ENCODE measurements around the gene FH.
A peak's percentile ranks its signal among the peaks of the same experiment; 100 is the strongest.

Gene FH

DNA sequence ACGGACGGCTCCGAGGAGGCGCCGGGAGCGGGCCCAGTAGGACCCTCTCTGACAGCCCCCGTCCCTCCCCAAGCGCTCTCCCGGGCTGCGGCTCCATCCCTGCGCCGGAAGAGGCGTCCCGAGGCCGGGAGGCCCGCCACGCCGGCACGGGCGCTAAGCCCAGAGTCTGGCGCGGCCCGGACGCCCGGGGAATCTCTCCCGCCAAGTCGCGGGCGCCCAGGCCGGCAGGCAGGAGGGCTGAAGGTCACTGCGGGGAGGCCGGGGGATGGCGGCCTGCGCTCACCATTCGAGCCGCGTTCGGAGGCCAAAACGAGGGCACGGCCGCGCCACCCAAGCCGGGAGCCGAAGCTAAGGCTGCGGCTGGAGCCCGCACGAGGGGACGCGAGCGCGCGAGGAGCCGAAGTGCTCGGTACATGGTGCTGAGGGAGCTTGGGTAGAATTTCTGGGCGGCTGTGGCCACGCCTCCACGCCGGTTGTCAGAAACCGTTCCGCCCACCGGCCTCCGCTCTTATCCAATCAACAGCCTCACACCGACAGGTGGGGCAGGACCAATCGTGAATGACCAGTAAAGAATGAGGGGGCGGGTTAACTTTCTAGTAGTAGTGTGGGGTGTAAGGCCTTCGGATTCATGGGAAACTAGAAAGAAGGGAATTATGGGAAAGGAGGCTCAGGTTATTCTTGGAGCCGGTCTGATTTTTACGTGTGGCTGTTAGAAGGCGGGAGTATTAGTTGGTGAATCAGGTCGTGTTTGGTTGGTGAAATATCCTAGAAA is at the start of gene FH:
TSS of gene FH (minus strand) at position 448 of the 772 bp plus-strand sequence. CDS start at position 415, 33 bp downstream.
- peak; percentile 96 for DNase-seq (ENCODE audit: low spot score)

DNA sequence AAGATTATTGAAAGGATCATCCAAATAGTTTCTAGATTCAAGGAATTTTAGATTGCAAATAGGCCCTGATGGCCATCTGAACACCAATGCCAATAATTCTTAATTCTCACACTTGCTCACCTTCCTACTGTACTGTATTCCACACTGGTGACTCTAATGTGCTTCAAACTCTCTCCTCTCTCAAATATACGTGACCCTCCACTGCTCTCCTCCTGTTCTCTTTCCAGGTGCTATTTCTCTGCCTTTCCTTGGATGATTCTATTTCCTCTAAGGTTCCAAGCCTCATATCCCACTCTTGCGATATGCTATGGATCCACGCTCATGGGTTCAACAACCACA is 41.3 kb upstream of the FH start:
- DNase-seq (ENCODE audit: low spot score), result no peak

DNA sequence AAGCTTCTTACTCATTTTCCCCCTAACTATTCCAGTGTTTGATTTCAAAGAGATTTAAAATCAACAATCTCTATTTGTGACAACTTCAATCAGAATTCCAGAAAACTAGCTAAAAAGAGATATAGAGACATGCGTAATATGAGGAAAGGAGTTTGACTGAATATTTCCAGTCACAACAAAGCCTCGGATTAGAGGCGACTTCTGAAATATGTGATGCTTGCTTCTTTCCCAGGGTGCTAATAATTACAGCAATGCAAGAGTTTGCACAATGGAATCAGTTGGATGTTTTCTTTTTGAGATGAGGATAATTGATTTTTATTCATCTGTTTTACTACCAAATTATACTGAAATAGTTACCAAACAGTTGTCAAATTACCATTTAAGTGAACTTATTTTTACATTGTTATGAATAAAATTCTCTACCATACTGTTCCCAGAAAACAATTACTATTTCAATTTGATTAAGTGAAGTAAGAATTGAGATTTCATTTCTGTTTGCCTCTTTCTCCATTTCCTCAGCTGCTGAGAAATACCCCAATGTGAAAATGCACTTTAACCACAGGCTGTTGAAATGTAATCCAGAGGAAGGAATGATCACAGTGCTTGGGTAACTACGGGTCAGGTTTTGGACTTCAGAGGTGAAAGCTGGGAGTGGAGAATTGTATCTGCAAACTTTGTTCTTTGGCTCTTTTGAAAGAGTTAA is 40.7 kb upstream of the FH start:
- no peak for DNase-seq (ENCODE audit: low spot score)

DNA sequence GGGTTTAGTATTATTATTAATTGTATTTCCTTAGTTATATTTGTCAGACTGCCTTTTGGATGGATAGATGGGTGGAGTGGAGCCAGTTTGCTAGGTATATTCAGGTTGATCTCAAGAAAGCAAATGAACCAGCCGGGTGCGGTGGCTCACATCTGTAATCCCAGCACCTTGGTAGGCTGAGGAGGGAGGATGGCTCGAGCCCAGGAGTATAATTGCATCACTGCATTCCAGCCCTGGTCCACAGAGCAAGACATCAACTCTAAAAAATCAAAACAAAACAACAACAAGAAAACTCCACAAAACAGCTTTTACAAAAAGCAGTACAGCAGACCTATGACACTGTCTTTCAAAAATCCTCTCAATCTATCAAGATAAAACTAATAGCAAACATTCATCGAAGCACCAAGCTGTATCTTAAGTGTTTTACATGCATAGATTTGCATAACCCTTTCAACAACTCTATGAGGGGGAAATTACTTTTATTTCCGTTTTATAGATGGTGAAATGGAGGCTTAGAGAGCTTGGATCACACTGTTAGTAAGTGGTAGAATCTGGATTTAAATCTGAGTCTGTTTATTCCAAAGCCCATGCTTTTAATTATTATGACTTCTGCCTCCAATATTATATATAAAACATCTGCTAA is 38.1 kb upstream of the FH start:
- no peak for DNase-seq (ENCODE audit: low spot score)

DNA sequence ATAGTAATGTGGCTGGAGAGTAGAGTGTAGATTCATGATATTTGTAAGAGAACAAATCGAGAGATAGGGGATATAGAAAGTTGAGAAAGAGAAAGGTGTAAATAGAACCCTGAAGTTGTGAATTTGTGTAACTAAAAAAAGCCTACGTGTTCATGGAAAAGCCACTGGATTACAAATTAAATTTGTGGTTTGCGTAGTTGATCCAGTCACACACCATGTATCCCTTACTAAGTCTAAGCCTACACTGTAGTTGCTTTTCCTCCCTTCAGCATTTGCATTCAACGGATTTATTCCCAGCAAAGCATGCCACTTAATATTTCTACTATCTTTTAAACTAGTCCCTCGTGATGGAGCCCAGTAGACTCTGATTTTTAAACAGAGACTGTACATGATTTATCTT is 37.5 kb upstream of the FH start:
- DNase-seq (ENCODE audit: low spot score), result no peak

DNA sequence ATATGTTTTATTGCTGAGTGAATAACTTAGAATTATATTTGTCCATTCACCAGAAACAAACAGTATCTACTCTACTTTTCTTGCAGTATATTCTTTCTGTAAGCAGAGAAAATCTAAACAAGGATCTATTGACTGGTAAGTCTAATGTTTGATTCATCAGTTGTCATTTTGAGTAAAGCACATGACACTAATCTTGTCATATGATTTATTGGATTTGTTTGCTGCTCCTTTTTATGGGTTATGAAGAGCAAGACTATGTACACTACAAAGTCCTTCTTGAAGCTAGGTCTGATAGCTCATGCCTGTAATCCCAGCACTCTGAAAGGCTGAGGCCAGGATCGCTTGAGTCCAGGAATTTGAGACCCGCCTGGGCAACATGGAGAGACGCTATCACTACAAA is 36.0 kb upstream of the FH start:
- no peak for DNase-seq (ENCODE audit: low spot score)

DNA sequence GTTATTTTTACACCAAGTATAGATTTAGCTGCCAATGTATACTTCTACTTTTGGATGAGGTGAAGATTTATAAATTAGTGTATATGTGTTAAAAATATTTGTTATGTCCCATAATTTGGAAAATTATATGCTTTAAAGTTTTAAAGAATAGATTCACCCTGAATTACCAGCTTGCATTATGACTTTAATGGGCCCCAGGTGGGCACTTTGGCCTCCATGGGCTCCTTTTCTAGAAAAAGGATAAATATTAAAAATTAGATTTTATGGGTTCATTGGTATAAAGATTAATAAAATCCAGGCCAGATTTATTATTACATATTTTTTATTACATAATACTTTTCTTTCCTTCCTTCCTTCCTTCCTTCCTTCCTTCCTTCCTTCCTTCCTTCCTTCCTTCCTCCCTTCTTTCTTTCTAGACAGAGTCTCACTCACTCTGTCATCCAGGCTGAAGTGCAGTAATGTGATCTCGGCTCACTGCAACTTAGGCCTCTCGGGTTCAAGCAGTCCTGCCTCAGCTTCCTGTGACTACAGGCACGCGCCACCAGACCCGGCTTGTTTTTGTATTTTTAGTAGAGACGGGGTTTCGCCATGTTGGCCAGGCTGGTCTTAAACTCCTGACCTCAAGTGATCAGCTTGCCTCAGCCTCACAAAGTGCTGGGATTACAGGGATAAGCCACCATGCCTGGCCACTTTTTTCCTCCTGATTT is 34.5 kb upstream of the FH start:
- DNase-seq (ENCODE audit: low spot score), result no peak

DNA sequence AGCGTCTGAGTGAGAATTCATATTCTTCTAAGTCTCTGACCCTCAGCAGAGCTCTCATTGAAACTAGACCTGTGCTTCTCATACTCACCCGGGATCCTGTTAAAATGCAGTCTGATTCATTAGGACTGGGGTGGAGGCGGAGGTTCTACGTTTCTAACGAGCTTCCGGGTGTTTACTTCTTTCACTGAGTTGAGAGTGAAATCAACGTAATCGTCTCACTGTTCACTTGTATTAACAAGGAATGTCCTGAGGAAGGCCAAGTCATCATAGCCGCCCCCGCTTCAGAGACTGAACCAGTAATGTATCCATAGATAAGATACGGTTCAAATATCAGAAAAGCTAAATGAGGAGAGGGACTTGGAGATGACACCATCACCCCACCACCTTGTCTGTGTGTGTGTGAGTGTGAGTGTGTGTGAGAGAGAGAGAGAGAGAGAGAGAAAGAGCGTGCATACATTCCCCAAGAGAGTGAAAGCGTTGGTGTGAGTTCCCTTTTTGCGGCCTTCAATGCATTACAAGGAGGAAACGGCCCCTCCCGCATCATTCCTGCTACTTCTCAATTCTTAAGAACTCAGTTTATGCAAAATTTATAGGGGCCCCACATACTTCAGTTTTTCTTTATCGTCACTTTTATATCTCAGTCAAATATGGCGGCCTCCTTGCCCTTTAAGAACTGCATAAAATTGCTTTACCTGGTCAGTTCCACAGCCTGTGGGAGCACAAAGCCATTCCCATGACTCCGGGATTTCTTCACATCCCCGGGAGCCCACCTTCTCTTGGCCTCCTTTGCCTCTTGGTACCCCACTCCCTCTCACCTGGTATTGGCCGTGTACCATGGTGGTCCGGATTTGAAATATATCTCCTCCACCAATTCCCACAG is 32.4 kb upstream of the FH start:
- DNase-seq (ENCODE audit: low spot score), result no peak

DNA sequence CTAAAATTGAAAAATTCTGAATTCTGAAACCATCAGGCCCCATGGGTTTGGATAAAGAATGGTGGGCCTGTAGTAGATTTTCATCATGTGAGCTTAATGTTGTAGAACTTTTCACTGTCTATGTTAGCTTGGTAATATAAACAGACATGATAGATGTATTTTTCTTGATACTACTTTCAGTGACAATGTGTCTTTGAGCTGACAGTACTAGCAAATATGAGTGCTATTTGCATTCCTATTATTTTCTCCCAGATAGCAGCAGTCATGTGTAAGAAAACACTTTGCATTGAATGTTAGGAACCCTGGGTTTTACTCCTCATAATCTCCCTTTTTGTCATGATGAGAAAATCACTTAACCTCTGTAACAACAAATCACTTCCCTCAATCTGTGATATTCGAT is 30.8 kb upstream of the FH start:
- DNase-seq (ENCODE audit: low spot score), result no peak

DNA sequence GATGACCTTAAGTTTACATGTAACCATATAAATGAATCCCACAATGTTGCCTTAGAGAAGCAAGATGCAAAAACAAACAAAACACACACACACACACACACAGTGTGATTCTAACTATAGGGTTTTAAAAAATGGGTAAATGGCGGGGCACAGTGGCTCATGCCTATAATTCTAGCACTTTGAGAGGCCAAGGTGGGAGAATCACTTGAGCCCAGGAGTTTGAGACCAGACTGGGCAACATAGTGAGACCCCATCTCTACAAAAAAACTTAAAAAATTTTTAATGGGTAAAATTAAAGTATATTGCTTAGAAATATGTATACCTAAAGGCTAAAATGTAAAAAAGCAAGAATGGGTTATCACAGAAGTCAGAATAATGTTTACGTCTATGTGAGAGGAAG is 28.5 kb upstream of the FH start:
- DNase-seq (ENCODE audit: low spot score), result no peak

DNA sequence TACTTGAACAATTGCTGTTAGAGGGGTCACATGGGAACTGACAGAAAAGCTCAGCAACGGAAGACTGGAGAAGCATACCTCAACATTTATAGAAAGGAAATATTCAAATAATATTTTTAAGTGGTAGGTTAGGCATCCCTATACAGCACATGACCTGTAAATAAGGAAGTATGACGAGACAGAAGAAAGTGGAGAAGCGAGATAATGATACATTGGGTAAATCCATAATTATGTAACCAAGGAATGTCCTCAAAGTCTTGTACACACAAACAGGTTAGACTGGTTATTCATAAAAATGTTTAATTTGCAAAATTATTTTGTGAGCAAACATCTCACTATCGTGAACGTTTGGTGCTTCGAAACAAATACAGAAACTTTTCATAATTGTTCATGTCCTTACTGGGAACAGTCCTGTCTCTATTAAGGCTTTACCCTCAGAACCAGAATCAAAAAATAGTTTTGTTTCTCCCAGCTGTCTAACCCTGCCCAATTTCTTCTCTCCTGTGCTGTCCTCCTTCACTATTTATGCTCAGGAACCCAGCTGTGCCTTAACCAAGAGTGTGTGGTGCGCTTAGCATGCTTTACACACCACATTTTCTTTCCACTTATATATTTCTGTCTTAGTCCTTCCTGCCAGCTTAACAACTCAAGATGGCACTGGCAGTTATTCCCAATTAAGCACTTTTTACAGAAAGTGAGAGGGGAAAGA is 22.8 kb upstream of the FH start:
- no peak for DNase-seq (ENCODE audit: low spot score)

DNA sequence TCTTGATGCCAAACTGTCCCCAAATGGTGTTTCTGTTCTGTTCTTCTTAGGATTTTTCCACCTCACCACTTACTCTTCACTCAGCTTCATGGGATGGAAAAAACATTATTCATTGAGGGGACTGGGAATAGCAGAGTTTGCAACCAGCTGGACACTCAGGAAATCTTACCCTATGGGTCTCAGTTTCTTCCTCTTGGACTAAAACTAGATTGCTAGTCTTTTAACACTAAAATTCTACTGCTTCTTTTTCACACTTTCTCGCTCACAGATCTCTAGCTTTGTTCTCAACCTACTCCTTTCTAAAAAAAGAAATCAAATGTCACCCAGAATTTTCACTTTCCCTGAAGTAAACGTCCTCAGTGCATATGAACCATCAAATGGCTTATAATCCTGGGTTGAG is 17.4 kb upstream of the FH start:
- no peak for DNase-seq (ENCODE audit: low spot score)

DNA sequence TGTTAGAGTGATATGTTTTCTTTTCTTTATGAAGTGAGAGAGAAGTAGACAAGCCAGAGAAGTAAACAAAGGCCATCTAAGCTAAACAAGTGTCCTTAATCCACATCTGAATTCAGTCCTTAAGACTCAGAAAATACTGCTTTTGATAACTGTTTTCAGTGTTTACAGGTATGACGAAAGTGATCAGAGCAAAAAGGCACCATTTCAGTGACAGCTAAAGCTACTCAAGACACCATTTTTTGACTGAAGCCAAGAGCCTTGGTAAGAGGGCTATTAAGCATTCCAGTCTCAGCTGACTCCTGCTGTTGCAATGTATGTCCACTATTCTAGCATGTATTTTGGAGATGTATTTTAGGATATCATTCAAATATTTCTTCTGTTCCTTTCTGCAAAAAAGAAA is 16.7 kb upstream of the FH start:
- no peak for DNase-seq (ENCODE audit: low spot score)

DNA sequence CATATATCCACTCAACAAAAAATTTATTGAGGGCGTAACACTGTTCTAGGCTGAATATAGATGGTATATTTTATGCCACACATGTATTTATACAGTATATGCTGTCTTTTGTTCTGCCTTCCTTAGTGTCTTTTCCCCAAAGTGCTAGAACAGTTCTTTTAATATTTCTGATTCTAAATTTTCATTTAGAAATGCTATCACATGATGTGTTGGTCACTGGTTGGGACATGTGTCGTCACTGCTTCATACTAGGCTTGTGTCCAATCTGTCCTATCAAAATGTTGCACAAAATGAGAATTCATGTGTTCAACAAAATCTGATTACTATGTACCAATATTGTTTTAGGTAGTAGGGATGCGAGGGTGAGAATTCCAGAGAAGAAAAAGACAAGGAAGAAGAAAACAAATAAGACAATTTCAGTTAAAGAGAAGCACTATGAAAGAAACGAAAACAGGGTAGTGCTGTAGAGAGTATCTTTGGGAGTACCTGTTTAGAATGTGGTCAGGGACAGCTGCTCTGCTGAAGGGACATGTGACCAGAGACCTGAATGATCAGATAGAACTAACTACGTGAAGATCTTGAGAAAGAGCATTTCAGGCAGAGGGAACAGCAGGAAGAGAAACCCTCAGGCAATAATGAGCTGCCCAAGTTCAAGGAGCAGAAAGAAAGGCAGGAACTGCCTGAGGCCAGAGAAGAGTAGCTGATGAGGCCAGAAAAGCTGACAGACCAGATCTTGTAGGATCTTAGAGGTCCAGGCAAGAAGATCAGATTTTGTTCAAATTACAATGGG is 14.0 kb upstream of the FH start:
- DNase-seq (ENCODE audit: low spot score), result no peak

DNA sequence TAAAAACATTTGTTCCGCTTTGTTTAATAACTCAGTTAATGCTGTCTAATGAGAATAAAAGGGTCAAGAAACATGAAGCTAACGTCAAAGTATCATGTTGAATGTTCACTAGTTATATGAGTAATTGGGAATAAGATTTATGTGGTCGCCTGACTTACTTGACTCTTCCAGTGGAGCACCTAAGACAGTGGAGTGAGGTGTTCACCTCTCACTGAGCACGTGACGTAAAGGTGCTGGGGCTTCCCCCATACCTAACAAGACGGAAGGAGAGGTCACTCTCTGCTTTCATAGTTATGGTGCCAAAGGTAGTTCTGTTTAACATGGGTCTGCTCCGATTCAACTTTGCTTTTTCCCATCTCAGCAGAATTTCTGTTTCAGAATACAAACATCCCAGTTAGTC is 13.3 kb upstream of the FH start:
- no peak for DNase-seq (ENCODE audit: low spot score)

DNA sequence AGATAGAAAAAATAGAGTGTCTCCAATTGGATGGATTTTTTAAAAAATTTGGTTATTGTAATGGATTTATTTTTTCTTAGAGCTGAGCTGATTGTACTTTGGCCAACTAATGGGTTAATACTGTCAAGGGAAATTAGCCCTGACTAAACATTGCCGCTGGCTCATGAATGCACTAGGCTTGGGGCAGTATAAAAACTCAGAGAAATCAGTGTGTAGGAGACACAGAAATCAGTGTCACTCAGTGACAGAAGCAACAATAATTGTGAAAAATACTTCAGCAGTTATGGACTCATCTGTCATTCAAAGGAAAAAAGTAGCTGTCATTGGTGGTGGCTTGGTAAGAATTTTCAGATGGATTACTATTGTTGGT is 12.6 kb upstream of the FH start, which contains the start of gene KMO:
TSS of gene KMO (plus strand) at position 217 of the 370 bp plus-strand sequence. CDS start at position 284, 67 bp downstream.
- peak; percentile 29 for DNase-seq (ENCODE audit: low spot score)

DNA sequence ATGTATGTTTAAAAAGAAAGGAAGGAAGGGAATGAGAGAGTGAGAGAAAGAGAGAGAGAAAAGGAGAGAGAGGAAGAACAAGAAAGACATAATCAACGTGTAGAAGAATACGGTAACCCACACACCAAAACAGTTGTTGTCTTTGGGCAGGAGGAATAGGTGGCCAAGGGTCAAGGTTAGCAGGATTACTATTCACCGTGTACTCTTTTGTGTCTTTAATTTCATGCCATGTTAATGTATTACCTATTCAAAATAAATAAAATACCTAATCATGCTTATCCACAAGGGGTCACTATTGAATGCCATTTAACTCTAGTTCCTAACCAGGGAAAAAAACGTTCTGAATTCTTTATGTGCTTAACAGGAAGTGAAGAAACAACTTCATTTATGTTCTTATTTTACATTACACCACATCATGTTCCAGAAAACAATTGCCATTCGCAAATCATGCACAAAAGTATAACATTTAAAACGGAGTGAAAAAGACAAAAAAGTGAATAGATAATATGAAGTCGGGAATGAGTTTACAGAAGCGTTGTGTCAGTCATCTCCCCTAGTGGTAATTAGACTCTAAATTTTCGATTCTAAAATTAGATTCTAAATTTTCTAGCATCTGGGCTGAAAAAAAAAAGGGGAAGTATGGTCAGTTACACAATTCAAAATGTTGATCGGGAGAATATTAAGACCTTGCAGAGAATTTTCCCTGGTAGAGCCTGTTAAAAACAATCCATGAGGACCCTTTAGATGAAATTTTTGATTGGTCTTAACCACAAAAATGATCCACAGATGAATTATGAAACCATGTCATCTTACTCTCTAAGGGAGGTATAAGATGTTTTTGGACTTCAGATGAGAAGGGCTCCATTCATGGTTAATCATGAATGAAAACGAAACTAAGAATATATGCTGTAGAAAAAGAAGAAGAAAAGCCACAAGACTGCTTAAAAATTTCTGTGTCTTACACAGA is 11.9 kb upstream of the FH start:
- peak; percentile 80 for DNase-seq (ENCODE audit: low spot score)

DNA sequence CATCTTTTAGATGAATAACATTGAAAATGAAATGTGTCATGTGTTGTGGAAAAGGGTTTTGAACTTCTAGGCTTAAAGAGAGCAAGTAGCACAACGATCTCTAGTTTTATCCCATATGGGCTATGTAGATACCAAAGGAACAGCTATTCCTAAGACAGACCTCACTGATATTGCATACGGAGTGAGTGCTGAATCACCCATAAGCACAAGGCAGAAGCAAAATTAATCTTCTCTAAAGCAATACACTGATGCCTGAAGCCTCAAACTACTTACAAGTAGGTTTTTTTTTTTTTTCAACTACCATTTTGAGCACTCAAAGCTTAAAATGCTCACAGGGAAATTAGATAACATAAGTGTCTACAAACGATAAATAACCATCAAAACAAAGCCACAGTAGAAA is 7.6 kb upstream of the FH start:
- no peak for DNase-seq (ENCODE audit: low spot score)

DNA sequence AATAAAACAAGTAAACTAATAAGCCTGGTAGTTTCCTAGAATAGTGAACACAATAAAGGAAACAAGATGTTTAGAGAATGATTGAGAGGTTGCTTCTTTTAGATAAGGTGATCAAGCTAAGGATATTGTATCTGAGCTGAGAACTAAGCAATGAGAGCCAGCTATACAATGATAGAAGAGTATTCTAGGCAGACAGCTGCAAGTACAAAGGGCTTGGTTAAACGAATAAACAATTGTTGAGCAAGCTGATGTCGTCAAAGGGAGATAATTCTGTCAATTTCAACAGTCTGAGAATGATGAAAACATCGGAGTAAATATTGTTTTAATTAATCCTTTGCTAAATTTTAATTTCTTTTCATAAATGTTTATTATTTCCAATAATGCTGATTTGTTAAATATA is 5.5 kb upstream of the FH start:
- DNase-seq (ENCODE audit: low spot score), result no peak
